Stromal cell of bone marrow (primary cell): ENCODE results near the gene MCC.
"Not testable (repeated sequence)": the region's sequence is repeated elsewhere in the genome, so short reads cannot be mapped to it uniquely, and the experiment has no call there.

Source experiments
- DNase-seq: peaks from one replicate; pipeline ENCODE4 v3.0.0-alpha.2; 2012; ENCODE audit warnings: low read depth

MCC gene

DNA sequence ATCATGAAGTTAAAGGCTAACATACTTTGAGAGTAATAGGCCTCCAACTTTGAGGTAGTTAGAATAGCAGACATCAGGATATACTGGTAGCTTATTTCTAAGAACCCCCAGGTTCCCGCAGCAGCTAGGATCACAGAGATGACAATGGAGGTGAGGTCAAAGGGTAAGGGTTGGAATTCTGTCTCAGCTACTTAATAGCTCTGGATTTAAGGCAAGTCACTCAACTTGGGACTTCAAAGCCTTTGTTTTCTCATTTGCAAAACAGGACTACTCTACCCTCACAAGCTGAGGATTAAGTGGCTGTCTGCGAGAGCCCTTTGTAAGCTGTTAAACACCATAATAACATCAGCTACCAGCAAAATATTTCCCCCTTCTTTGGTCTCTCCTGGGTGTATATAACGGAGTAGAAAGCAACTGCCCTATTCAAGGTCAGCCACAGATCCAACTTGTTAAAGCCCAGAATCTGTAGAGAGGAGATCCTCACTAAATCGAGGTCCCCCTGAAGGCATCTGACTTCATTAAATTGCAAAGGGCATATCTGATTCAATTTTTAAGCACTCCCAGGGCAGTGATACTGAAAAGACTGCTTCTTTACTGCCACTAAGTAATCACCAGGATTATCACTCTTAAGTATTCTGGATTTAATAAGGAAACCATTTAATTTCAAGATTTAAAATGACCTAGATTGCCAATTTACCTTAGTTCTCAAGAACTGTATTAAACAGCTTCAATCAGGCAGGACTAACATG, 407.0 kb downstream of the MCC start:
- no peak for DNase-seq

DNA sequence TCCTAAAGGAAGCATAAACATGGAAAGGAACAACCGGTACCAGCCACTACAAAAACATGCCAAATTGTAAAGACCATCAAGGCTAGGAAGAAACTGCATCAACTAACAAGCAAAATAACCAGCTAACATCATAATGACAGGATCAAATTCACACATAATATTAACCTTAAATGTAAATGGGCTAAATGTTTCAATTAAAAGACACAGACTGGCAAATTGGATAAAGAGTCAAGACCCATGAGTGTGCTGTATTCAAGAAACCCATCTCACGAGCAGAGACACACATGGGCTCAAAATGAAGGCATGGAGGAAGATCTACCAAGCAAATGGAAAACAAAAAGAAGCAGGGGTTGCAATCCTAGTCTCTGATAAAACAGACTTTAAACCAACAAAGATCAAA, 411.6 kb downstream of the MCC start:
- DNase-seq = not testable (repeated sequence)

DNA sequence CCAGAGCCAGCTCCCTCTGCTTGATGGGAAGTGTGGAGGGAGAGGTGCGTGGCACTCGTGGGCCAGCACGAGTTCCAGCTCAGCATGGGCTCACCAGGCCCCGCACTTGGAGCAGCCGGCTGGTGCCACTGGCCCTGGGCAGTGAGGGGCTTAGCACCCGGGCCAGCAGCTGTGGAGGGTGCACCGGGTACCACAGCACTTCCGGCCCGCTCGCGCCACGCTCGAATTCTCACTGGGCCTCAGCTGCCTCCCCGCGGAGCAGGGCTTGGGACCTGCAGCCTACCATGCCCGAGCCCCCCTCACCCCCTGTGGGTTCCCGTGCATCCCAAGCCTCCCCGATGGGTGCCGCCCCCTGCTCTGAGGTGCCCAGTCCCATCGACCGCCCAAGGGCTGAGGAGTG, 413.2 kb downstream of the MCC start:
- DNase-seq = no peak

DNA sequence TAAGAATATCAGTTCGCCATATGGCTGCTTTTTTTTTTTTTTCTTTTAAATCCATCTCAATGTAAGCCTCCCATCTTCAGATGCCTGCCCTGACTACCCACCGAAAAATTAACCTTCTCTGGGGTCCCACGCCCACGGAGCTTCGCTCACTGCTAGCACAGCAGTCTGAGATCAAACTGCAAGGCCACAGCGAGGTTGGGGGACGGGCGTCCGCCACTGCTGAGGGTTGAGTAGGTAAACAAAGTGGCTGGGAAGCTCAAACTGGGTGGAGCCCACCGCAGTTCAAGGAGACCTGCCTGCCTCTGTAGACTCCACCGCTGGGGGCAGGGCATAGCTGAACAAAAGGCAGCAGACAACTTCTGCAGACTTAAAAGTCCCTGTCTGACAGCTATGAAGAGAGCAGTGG, 414.6 kb downstream of the MCC start:
- DNase-seq = not testable (repeated sequence)

DNA sequence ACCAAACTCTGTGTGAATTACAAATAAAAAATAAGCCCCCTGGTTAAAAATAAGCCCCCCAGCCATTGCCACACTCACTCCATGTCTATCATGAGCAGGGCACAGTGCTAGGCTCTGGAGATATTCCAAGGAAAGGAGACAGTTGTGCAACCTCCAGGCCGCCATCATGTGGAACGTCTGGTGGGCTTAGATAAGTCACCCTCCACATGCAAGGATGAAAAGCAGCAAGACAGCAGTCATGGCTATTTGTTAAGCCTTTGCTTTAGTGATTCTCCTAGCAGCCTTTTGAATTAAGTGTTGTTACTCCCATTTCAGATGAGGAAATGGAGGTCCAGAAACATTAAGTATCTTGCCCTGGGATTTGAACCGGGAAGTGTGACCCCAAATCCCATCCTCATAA, 416.9 kb downstream of the MCC start:
- no peak for DNase-seq

DNA sequence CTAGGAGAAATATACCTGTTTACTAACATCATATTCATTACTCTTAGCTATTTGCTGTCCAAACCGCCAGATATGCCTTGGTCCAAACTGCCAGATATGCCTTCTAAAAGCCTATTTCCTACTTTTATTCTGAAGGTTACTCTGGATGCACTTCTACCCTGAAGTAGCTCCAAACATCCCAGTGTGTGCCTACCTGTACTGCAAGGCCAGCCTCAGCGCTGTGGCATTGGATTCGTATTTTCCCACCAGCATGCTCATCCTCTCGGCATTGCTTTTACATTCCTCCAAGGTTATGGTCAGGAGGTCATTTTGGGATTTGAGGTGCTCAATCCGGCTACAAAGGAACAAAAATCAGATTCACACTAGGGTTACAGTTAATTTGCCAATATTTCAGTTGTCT, 417.4 kb downstream of the MCC start:
- DNase-seq = no peak

DNA sequence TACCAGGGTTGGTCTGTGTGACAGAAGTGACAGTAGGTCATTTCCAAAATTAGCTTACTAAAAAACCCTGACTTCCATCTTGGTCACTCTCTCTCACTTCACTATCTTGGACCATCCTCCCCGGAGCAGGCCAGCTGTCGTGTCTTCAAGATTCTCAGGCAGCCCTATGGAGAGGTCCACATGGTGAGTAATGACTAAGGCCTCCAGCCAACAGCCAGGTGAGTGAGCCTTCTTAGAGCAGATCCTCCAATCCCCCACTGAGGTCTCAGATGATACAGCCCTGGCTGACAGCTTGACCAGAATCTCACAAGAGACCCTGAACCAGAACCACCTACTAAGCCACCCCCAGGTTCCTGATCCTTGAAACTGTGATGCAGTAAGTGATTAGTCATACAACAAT, 419.7 kb downstream of the MCC start:
- no peak for DNase-seq

DNA sequence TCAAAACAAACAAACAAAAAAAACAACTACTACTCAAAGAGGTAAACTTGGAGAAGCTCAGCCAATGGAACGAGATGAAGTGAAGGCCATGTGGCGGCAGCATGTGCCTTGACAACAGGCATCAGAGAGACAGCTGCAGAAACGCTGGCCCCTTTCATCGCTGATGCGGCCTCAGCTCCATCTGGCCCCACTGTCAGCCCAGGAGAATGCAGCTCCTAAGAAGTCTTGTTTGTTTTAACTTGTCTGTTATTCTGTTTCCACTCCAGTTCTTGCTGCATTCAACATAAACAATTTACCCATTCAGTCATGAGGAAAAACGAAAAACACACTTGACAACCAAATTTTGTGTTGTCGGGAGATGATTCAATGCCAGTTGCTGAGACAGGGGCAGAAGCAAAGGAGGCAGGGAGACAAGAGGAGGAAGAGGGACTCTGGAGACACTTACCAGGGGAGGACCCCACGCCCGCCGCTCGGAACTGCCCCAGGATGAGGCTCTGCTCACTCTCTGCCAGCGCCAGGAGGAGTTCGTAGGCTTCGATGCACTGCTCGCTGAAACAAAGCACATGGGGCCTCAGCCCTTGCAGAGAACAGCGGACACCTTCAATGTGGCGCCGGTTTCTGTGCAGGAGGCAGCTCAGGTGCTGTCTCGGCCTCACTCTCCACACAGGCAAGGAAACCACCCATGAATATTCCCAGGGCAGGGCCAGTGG, 420.5 kb downstream of the MCC start:
- DNase-seq = no peak

DNA sequence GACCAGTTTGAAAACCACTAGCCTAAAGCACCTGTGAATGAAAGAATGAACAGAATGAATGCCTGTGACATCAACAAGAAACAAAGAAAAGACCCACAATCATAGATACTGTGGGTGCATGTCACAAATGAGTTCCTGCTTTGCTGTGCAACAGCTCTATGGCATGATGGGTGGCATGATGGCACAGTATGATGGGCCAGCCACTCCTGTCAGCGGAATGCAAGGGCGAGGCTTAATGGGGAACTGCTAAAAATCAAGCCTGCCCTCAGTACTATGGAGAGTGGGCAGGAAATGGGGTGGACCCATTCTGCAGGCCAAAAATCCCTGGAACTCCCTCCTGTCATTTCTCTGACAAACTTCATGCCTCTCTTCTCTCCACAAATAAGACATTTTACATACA, 422.6 kb downstream of the MCC start:
- DNase-seq = no peak

DNA sequence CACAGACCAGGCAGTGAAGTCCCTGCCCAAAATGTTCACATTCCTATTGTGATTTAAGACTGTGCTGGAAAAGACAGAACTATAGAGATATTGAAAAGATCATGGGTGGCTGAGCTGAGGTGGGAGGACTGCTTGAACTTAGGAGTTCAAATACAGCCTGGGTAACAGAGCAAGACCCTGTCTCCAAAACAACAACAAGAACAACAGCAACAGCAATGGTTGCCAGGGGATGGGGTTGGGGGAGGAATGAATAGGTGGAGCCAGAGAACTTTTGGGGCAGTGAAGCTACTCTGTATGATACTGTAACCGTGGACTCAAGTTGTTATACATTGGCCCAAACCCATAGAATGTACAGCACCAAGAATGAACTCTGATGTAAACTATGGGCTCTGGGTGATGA, 423.4 kb downstream of the MCC start:
- no peak for DNase-seq

DNA sequence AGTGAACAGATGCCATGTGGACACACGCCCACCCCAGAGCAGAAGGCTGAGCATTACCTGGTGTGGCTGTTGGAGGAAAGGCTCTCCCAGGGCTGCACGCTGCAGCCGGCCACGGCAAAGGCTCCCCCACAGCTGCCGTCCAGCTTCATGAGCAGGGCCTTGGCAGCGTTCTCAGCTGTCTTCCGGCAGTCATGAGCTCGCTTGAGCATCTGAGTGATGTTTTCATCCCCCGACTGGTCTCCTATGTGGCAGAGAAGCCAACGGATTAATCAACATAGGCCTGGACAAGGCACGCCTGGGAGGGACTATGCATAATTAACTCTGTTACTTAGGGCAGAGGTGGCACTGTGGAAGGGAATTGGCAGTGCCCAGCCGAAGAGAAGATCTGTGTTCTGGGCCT, 424.3 kb downstream of the MCC start:
- DNase-seq = no peak

DNA sequence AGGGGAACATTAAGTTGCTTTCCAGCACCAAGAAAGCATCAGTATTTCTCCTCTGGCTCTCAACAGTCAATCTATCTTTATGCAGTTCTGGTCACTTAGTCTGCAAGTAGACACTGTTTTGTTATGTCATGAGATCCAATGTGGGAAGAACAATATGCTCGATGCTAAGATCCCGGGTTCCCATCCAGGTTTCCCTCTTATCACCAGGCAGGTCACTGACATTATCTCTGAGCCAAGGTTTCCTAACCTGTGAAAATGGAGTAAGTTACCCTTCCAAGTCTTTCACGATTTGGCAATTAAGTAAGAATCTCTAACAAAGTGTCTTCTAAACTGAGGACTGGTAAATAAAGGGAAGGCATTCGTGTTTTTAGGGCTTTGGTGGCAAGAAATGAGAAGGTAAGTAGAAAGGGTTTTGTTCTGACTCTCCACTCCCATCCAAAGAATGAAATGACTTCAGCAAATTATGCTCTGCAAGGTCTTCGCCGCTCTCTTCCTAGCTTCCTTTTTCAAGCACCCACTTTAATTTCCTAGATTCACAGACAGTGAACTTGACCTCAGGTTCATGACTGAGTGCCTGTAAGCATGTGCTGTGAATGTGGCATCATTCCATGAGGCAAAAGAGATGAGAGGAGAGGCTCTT, 425.3 kb downstream of the MCC start:
- no peak for DNase-seq

DNA sequence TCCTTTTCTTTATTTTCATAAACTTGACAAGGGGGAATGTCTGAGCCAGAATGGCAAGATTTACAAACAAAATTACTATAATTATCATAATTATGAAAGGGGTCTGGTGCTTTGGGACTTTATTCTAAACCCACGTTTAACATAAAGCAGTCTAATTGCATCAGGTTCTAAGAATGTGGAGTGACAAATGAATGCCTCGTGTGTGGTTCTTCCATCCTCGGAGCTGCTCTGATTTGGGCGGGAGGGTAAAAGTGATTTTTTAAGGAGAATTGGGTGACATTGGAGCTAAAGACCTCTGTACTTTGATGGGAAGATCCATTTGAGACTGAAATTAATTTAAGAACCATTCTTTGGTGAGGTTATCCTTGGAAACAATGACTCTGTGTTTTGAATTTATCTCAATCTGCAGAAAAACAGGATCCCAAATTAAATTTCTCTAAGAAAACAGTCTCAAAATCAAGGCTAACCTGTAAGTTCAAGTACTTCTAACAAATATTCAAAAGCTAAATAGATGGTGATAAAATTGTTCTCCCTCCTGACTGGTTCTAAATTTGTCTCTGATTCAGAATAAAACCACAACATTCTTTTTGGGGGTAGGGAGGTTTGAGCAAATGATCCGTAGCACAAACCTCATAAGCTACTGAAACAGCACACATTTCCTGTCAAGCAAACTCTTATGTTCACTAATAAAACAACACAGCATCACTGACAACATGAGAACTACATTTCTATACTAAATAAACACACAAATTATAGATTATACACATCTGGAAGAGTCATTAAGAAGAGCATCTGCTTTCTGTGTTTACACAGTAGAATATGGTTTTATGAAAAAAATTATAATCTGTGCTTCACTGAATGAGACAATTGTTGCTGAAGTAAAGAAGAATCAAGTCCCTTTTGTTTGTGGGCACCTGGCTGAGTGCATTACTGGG, 426.1 kb downstream of the MCC start:
- peak; percentile 70 for DNase-seq

DNA sequence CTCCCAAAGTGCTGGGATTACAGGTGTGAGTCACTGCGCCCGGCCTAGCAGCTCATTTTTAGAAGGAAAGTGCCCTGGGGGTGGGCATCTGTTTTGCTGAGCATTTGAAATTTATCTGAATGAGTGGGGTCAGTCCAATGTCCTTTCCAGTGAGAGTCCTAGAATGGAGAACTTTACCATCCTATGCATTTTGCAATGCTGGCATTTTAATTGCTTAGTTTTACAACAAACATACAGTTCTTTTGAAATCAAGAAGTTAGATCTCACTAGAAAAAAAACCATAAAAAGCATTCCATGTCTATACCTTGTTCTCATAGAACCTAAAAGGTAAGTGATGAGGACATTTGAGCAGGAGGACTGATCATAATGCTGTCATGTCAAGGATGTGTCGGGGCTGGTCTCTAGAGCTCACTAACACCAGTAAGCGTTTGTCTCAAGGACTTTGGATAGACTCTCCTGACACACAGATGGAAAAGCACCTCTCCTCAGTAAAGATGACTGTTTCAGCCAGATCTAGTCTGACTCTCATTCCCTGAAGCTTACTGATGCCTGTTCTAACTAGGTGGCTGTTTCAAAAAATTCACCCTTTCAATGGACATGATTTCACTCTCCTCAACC, 427.7 kb downstream of the MCC start:
- DNase-seq = no peak

DNA sequence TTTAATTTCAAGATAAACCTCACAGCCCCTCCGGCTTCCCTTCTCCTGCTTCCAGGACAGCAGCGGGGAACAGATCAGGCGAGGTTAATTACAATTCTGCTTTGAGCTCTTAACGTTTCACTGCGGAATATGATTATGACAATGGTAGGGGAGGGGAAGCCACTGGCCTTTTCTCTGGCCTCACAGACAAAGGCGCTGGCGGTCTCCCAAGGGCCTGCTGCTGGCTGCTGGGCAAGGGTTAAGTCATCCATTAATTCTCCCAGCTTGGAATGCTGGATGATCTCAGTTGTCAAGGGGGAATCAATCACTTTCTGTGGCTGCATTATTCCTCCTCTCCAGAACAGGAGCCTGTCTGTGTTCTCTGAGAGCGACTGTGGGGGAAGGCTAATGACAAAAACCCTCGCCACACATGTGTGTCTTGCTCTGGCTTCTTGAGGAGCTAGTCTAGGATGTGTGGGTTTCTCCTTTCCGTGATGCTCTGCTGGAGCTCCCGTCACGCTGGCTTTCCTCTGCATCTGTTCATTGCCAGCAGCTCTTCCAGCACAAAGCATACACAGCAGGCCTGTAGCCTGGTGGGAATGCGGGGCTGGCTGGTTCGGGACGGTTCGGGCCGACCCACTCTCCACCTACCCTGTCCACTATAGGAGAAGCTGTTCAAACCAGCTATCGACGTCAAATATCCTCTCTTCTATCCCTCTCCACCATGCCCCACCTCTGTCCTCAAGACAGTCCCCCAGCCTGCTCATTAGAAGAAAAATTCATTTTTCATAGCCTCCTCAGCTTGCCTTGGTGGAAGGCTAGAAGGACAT, 428.8 kb downstream of the MCC start:
- peak; percentile 54 for DNase-seq

DNA sequence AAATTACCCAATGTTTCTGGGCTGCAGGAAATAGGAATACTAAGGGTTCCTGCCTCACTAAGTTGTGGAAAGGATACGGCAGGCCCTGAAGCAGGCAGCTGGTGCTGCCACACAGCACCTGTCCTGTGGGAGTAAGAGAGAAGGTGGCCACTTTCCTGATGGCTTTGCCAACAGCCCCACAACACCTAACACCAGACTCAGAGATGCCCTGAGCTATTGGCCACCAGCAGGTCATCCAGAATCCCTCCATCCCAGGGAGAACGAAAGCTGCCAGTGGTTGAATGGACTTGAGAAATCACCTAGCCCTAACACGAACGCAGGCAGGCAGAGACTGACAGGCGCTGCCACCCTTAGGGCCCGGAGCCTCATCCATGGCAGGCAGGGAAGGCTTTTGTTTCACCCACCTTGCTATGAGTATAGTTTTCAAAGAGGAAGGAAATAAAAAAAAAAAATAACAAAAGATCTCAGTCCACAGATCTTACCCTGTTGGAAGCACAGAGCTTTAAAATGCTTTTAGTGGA, 429.5 kb downstream of the MCC start:
- no peak for DNase-seq

DNA sequence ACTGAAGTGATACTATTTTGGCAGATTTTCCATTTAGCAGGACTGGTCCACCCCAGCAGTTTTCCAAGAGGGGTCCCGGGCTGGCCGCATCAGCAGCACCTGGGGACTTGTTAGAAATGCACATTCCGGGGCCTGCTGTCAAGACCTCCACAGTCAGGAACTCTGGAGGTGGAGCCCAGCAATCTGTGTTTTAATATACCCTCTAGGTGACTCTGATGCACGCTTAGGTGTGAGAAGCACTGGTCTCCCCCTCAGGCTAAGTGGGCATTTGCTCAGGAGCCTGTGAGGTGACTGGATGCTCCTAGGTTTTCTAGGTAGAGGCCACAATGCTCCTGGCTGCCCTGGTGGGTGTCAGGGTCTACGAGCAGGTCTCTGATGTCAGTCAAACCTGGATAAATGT, 430.0 kb downstream of the MCC start:
- no peak for DNase-seq

DNA sequence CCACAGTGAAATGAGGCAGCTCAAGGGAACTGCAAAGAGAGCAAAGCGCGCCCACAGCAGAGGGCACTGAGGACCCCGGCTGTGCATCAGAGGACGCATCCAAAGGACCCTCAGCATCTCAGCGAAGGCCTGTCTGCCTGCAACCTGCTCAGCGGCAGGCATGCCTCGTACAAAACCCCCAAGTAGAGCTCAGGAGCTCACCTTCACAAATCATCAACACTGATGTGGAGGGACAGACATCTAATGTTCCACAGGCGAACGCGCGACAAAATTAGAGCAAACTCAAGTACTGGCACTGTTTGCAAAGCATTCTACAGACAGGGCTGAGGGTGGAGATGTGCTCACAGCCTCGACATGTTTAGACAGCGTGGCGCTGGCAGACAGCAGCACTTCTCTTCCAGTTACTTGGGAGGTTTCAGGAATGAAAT, 430.7 kb downstream of the MCC start:
- no peak for DNase-seq

DNA sequence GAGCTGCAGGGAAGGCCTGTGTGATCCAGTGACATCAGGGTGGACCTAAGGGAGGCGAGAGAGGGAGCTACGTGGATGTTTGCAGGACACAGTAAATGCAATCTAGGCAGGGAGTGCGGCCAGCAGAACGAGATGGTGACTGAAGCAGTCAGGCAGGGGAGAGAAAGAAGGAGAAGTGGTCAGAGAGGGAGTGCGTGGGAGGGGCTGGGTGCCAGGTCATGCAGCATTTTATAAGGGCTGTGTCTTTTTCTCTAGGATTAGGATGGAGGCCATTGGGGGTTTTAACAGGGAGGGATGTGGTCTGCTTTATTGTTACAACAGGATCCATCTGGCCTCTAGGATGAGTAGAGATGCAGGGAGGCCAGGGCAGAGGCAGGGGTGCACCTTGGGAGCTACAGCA, 431.3 kb downstream of the MCC start:
- no peak for DNase-seq

DNA sequence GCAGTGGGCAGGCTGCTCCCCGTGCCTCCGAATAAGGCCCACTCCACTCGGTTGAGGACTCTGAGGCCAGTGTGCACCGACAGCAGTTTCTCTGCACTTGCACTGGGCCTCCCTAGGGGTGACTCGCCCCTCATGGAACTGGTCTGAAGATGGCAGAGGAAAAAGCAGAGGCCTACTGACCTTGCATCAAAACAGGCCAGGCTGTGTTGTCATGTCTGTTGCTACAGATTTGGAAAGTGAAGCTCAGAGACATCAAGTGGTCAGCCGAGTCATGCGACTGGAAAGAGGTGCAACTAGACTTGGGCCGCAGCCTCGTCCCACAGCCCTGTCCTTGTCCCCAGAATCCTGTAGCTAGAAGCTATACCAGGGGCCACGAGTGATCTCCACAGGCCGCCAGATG, 433.4 kb downstream of the MCC start:
- no peak for DNase-seq
